ENCODE data around the gene MLYCD.

The MLYCD gene

DNA sequence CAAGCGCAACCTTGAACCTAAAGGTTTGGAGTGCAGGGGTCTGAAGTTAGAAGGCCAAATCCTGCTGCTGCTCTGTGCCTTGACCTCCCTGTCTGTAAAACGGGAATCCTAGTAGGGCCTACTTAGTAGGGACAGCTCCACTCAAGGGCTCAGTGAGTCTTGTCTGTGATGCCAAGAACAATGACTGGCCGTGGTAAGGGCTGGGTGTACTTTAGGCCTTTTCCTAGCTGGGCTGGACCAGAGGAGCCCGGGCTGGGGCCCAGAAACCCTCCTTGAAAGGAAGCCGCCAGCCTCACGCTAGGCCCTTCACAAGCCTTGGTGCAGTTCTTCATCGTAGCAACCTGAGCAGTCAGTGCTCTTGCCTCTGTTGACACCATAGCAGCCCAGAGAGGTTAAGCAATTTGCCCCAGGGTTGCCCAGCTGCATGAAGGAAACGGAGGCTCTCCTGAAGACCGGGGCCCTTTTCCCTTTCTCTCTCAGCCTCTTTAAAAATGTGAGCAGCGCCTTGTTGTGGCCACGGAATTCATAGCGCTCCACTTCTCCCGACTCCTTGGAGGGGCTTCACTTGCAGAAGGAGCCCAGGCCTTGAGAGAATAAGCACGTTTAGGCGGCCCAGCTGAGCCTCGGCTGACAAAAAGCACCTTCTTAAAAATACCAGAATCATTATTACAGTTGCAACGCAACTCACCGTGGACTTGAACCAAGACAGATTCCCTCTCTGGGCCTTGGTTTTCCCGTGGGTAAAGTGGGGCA lies 73.5 kb downstream of the MLYCD start:
- DNase-seq: no peak

DNA sequence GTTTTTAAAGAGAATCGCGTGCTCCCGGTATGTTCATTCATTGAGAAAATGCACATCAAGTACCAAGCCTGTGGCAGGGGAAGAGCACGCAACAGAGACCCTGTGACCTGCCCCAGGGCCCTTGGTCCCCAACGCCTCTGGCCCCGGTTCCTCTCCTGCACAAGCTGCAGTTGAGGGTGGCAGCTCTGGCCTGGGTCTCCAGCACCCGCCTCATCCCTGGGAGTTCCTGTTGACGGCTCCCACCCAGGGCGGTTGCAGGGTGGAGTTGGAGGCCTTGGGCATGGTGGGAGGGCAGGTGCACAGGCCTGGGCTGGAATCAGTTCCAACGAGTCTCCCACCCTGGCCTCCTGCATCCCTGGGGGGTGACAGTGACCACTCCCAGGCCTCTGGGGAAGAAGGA lies 74.2 kb downstream of the MLYCD start:
- DNase-seq: no peak

DNA sequence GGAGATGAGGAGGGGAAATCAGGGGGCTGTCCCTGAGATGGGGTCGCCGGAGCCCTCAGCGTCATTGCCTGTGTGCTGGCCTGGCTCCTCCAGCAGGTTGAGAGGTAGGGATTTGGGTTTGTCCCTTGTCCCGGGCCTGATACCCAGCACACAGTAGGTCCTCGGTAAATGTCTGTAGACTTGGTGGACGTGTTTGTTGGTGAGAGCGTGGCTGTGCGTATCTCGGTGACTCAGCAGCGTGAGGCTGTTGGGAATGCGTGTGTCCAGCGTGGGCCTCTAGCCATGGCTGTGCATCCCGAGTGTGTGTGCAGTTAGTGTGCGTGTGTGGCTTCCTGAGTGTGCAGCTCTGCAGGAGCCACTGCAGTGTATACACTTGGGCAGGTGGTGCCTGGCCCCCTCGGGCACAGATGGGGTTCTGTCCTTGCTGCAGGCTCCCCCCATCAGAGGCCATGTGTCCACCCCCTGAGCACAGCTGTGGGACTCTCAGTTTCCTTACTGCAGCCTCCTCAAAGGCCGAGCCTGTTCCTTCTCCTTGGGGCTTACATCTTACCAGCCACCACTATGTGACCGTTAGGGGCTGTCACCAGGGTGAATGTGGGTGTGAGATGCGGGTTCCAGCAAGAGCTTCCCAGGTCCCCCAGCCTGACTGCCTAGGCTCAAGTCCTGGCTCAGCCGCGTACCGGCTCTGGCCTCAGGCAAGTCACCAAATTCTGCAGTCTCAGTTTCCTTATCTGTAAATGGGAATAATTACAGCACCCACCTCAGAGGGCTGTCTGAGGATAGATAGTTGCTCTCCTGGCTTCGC lies 74.9 kb downstream of the MLYCD start:
- DNase-seq: no peak

DNA sequence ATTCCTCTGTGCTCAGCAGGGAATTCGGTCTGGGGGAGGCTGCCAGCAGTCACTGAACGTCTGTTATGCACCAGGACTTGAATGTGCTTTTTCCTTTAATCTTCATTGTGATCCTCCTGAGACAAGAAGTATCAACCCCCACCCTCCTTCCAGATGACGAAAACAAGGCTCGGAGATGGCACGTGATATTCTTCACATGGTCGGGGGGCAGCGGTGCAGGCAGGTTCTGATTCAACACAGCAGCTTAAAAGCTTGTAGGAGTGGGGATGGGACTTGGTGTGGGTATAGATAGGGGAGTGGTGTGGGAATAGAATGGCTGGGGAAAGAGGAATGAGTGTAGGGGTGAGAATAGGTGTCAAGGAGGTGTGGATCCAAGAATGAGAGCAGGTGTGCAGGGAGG lies 75.6 kb downstream of the MLYCD start:
- DNase-seq: no peak

DNA sequence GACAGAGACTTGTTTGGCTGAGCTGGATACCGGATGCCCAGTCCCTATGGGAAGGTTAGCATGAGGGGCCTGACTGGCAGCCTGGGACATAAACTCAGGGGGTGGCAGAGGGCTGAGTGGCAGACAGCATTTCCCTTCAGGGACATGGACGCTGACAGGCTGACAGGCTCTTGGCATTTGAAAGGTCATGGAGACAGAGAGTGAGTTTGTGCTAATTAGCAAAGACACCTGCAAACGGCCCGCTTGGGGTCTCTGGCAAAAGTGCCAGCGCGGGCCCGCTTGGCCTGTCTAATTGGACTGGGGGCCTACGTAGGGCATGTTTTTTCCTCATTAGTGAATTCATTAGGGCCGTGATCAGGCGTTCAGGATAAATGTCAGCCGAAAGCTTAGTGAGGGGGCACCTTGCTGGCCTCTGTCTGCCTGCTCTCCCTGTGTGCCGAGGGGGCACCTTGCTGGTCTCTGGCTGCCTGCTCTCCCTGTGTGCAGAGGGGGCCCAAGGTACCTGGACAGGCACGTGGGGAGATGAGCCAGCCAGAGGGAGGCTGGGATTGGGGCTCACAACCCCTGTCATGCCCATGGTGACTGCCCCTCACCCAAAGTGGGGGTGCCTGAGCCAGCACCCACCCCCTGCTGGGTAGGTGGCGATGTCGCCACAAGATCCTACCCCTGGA lies 76.8 kb downstream of the MLYCD start:
- no peak for DNase-seq
